Central memory CD8-positive, alpha-beta T cell (primary cell): ENCODE results near the gene CA9.

Experiments
- ATAC-seq: fragments of 150-1000 bp; cut with Tn5 transposase; replicated peaks from 2 replicates; pipeline ENCODE4 v1.10.0; 2022; ENCODE audit warnings: mild to moderate bottlenecking, moderate FRiP score, moderate number of reproducible peaks; ENCODE audit not compliant: poor library complexity, severe bottlenecking; ENCODE audit errors: extremely low read depth
- DNase-seq, 2 donors: peaks; one replicate each; pipeline ENCODE4 v3.0.0; 2021; ENCODE audit warnings: low spot score in 2 of 2
- H3K27ac Mint-ChIP-seq: one replicate; pipeline ENCODE4 v1.8.0; 2022; ENCODE audit warnings: low read depth, mild to moderate bottlenecking, moderate library complexity, mixed read lengths
- H3K27me3 Mint-ChIP-seq: one replicate; pipeline ENCODE4 v1.8.0; 2022; ENCODE audit warnings: mixed read lengths
- H3K36me3 Mint-ChIP-seq: one replicate; pipeline ENCODE4 v1.8.0; 2022; ENCODE audit warnings: mild to moderate bottlenecking, moderate library complexity, mixed read lengths; ENCODE audit not compliant: insufficient read depth
- H3K4me1 Mint-ChIP-seq: one replicate; pipeline ENCODE4 v1.8.0; 2022; ENCODE audit warnings: mixed read lengths
- H3K4me3 Mint-ChIP-seq: one replicate; pipeline ENCODE4 v1.8.0; 2022; ENCODE audit warnings: mild to moderate bottlenecking, moderate library complexity, mixed read lengths
- H3K9me3 Mint-ChIP-seq: one replicate; pipeline ENCODE4 v1.8.0; 2022; ENCODE audit warnings: mixed read lengths

CA9 gene

DNA sequence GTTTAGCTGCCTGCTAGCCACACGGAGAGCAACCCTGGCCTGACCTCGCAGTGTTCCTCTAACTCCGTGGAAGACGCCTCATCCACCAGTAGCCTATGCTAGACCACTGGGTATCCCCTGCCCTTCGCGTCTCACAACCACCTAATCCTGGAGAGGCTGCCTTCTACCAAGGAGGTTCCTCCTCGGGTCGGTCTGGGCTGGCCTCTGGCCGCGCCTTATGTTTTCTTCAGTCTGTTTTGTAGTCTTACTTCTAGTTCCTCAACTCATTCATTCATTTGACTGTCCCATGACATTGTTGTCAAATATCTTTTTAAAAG, 17.6 kb downstream of the CA9 start:
- Mint-ChIP-seq H3K27ac (peak overlapping the region; percentile 80), H3K9me3 (no peaks in the 10 kb centered on the region), H3K27me3 (no peaks in the 10 kb centered on the region), H3K4me1 (peaks cover 28% of the 10 kb centered on the region), H3K36me3 (peaks cover 4% of the 10 kb centered on the region), H3K4me3 (peak overlapping the region; percentile 85)
- no peak for DNase-seq
- no peak for ATAC-seq

DNA sequence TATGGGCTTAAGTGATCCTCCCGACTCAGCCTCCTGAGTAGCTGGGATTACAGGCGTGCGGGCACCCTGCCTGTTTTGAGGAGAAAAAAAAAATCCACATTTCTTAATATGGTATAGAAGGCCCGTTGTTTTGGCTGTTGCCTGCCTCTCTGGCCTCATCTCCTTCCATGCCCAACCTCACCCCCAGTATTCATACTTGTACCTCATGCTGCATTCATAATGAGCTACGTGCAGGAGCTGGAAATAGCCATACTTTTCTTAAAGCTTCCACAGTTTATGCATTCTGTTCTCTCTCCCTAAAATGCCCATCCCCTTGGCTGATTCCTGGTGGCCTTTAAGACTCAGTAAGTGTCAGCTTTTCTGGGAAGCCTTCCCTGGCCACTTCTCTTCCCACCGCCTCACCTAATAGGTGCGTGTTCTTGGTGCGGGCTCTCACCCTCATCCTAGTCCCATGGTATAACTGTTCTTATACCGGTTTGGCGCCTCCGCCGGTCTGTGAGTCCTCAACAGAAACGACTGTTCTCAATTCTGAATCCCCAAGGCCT, 18.1 kb downstream of the CA9 start:
- Mint-ChIP-seq H3K27me3 (no peaks in the 10 kb centered on the region), H3K9me3 (no peaks in the 10 kb centered on the region), H3K4me3 (peak overlapping the region; percentile 85), H3K27ac (peak overlapping the region; percentile 80), H3K4me1 (peaks cover 33% of the 10 kb centered on the region), H3K36me3 (peaks cover 5% of the 10 kb centered on the region)
- DNase-seq (no peak), ATAC-seq (no peak)

DNA sequence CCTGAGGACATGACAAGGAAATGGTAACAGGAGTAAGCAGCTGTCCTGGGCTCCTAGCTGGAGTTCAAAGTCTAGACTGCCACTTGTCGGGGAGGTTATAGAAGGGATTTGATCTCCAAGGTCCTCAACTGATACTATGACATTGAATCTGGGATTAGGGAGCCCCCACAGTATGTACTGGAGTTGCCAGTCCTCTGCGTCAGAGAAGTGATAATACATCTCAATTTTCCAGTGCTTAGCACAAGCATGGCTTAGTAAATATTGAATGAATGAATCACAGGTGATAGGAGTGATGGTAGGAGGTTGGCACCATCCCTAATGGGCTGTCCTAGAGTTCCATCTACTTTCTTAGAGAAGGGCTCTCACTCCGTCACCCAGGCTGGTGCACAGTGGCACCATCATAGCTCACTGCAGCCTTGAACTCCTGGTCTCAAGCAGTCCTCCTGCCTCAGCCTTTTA, 22.2 kb downstream of the CA9 start:
- no peak overlapping the region for H3K27ac Mint-ChIP-seq
- H3K4me1 Mint-ChIP-seq: peaks cover 29% of the 10 kb centered on the region
- H3K9me3 Mint-ChIP-seq: no peaks in the 10 kb centered on the region
- H3K36me3 Mint-ChIP-seq: peaks cover 11% of the 10 kb centered on the region
- DNase-seq (no peak), ATAC-seq (no peak)
- no peaks in the 10 kb centered on the region for H3K27me3 Mint-ChIP-seq
- no peak overlapping the region for H3K4me3 Mint-ChIP-seq

DNA sequence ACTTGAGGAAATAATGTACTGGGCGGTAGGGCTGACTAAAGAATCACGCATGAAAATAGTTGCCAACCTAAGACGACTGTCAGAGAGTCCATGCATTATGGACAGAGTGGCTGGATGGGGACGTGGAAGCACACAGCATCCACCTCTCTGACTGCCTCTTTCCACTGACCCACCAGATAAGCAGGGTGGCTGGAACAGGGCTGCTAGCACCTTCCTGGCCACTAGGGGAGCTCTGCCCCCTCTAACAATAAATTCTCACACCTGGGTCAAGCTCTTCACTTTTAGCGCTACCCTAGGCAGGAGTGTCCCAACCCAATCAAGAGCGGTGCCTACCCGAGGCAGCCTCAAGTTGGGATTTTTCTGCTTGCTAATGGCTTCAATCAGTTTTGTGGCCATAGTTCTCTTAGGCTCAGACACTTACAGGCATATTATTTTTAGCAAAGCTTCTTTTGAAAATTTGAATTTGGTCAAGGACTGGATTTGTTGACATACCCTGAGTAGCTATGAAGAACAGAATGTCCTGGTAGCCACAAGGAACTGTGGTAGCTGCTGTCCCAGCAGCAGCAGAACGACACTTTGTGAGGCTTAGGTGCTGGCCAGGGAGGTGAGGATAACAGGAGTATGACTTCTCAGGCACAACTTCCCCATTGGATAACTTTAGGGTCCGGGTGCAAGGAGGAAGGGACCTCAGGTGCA, 22.9 kb downstream of the CA9 start:
- no peaks in the 10 kb centered on the region for H3K27me3 Mint-ChIP-seq
- DNase-seq (peak; percentile 27 to 40), ATAC-seq (peak; percentile 72)
- H3K27ac Mint-ChIP-seq: no peak overlapping the region
- no peaks in the 10 kb centered on the region for H3K9me3 Mint-ChIP-seq
- H3K36me3 Mint-ChIP-seq: peaks cover 9% of the 10 kb centered on the region
- H3K4me1 Mint-ChIP-seq: peaks cover 22% of the 10 kb centered on the region
- no peak overlapping the region for H3K4me3 Mint-ChIP-seq

DNA sequence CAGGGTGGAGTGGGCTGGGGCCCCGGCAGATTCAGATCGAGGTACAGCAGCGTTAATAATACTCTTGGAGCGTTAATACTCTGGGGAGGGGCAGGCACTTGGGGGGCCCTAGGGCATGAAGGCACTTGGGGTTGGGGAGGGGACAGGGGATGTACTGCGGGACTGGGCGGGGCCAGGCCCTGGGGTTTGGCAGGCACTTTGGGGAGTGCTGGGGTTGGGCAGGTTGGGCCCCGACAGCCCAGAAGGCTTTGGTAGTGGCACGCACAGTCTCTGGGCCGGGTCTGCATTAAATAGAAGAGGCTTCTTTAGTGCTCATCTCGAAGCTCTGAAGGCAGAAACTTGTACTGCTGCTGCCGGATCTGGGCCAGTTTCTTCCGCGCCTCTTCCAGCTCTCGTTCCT, 23.8 kb downstream of the CA9 start:
- no peak for ATAC-seq
- H3K4me1 Mint-ChIP-seq: peaks cover 17% of the 10 kb centered on the region

DNA sequence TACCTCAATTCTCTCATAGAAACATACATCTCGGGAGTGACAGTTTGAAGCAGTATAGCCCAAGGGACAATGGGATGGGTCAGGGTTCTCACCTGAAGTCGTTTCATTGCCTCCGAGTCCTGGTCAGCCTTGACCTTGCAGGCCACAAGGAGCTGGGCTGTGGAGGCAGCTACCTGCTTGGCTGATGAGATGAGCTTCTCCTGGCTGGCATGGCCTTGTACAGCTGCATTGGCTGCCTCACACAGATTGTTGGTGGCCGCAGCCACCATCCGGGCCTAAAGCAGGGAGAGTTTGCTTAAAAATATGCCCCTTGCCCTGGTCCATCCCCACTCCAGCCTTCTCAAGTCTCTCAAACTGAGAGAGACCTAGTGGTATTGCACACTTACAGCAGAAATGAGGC, 24.5 kb downstream of the CA9 start:
- H3K36me3 Mint-ChIP-seq: peaks cover 19% of the 10 kb centered on the region
- H3K27me3 Mint-ChIP-seq: no peaks in the 10 kb centered on the region
- H3K9me3 Mint-ChIP-seq: no peaks in the 10 kb centered on the region
- ATAC-seq: no peak
- H3K4me3 Mint-ChIP-seq: no peak overlapping the region
- H3K27ac Mint-ChIP-seq: no peak overlapping the region
- peaks cover 17% of the 10 kb centered on the region for H3K4me1 Mint-ChIP-seq
- DNase-seq: no peak

More for the DNA sequence above, 23.8 kb downstream of the CA9 start:
- no peak for DNase-seq
- no peak overlapping the region for H3K27ac Mint-ChIP-seq
- H3K4me3 Mint-ChIP-seq: no peak overlapping the region
- no peaks in the 10 kb centered on the region for H3K27me3 Mint-ChIP-seq
- no peaks in the 10 kb centered on the region for H3K9me3 Mint-ChIP-seq
- H3K36me3 Mint-ChIP-seq: peaks cover 11% of the 10 kb centered on the region

DNA sequence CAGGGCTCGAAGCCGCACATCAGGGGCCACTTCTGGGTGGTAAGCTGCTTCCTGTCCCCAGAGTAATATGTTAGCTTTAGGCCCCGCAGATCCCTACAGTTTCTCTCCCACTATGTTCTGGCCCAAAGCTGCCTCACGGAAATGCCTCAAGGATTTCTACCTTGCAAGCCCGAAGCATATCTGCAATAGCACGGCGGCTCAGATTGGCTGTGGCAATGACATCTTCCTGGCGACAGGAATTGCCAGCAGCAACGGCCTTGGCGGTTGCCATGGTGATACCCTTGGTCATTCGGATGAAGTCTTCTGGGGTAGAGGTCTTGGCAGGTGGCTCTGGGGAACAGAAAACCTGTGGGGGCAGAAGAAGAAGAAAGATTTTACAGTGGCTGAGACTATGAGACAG, 26.3 kb downstream of the CA9 start:
- no peaks in the 10 kb centered on the region for H3K9me3 Mint-ChIP-seq
- H3K4me1 Mint-ChIP-seq: peaks cover 17% of the 10 kb centered on the region
- ATAC-seq (no peak), DNase-seq (no peak)
- H3K4me3 Mint-ChIP-seq: no peak overlapping the region
- H3K36me3 Mint-ChIP-seq: peaks cover 30% of the 10 kb centered on the region
- H3K27ac Mint-ChIP-seq: no peak overlapping the region
- no peaks in the 10 kb centered on the region for H3K27me3 Mint-ChIP-seq

DNA sequence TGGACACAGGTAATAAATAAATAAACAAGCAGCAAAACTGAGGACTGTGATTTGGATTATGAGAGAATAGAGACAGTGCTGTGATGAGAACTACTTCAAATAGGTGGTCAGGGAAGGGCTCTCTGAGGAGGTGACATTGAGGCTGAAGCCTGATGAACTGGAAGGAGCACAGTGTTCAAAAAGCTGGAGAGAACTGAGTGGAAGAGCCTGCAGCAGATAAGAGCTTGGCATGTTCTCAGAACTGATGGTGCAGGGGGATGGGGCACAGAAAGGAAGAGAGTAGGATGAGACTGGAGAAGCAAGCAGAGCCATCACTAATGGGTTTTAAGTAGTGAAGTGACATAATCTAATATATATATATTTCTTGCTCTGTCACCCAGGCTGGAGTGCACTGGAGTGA, 27.2 kb downstream of the CA9 start:
- Mint-ChIP-seq H3K9me3 (no peaks in the 10 kb centered on the region), H3K4me3 (no peak overlapping the region), H3K27ac (no peak overlapping the region), H3K36me3 (peaks cover 33% of the 10 kb centered on the region), H3K4me1 (peaks cover 17% of the 10 kb centered on the region), H3K27me3 (no peaks in the 10 kb centered on the region)
- ATAC-seq (no peak), DNase-seq (no peak)

DNA sequence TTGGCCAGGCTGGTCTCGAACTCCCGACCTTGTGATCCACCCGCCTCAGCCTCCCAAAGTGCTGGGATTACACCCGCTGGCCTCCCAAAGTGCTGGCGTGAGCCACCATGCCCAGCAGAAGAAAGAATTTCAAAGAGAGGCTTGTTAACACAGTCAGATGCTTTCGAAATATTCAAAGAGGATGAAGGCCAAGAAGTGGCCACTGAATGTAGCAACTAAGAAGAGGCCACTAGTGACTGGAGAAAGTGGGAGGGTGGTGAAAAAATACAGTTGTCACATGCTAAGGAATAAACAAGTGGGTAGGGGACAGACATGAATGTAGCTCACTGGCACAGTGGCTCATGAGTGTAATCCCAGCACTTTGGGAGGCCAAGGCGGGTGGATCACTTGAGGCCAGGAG, 29.0 kb downstream of the CA9 start:
- Mint-ChIP-seq H3K4me1 (peaks cover 8% of the 10 kb centered on the region), H3K27ac (peak overlapping the region; percentile 52), H3K27me3 (no peaks in the 10 kb centered on the region), H3K4me3 (no peak overlapping the region), H3K36me3 (peaks cover 42% of the 10 kb centered on the region), H3K9me3 (no peaks in the 10 kb centered on the region)
- DNase-seq (no peak), ATAC-seq (no peak)

DNA sequence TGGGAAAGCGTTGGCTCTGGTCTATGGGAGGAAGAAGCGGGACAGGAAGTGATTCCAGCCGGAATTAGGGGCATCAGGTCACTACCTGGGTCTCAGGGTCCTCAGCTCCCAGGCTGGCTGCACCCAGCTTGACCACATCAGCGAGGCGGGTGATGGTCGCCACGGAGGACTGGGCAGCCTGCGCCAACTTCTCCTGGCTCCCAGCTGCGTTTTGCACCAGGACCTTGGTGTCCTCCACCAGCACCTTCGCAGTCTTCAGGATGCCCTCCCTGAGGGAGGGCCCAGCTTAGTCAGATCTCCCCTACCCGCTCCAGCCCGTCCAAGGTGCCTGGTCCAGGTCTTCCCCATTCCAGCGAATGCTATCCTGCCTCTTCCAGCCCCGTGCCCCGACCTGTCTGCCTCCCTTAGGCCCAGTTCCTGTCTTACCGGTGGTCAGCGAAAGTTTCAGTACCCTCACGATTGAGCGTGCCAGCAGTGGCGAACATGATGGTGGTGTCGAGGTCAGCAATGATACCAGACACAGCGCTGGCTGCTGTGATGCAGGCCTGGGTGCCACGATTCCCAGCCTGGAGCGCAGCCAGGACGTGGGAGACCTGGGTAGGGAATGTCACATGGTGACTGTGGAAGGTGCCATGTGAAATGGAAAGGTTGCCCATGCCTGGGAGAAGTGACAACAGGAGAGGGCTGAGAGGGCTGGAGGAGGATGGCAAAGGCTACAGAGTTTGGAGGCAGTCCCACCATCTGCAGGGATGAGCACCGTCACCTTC, 30.4 kb downstream of the CA9 start:
- Mint-ChIP-seq H3K36me3 (peaks cover 51% of the 10 kb centered on the region), H3K9me3 (no peaks in the 10 kb centered on the region), H3K4me1 (peaks cover 14% of the 10 kb centered on the region), H3K27me3 (no peaks in the 10 kb centered on the region), H3K27ac (peak overlapping the region; percentile 54), H3K4me3 (no peak overlapping the region)
- DNase-seq (no peak), ATAC-seq (no peak)

DNA sequence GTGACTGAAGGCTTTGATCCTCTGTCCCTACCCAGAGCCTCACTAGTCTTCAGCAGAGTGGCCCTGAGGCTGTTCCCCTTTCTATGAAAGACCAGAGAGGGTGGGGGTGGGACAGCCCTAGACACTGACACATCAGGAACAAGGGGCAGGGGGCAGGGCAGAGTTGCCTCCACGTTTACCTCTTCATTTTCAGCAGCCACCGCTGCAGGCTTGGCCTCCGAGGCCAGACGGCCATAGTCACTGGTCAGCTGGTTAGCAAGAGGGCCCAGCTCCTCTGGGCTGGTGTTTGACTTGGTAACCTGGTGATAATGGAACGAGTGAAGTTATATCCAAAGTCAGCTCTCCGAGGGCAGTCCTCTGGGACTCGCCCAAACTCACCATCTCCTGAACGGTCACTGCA, 31.6 kb downstream of the CA9 start:
- H3K36me3 Mint-ChIP-seq: peaks cover 62% of the 10 kb centered on the region
- ATAC-seq: no peak
- no peak for DNase-seq
- no peak overlapping the region for H3K4me3 Mint-ChIP-seq
- no peaks in the 10 kb centered on the region for H3K9me3 Mint-ChIP-seq
- H3K27ac Mint-ChIP-seq: no peak overlapping the region
- peaks cover 15% of the 10 kb centered on the region for H3K4me1 Mint-ChIP-seq
- H3K27me3 Mint-ChIP-seq: no peaks in the 10 kb centered on the region

DNA sequence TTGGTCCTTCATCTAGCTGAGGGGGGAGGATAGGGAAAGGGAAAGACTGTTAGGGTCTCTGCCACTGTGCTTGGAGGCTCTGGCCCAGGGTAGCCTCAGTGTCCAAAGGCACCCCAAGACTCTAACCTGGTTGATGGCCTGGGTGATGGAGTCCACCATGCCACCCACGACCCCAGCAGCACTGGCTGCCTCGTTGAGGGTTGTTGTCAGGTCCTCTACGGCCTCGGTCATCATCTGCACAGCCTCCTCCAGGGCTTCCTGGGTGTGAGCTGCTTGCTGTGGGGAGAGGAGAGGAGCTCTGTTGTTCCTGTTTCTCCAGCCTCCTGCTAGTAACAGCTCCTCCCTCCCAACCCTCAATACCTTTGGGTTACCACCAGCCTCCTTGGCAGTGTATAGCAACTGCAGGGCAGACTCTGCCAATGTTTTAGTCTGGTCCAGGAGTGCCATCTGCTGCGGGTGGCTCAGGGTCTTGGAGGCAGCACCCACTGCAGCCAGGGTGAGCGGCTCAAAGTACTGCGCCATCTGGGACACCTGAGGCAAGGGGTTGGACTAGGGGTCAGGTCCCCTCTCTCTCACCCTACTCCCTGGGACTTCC, 32.2 kb downstream of the CA9 start:
- peaks cover 19% of the 10 kb centered on the region for H3K4me1 Mint-ChIP-seq
- ATAC-seq (no peak), DNase-seq (no peak)
- no peak overlapping the region for H3K4me3 Mint-ChIP-seq
- H3K36me3 Mint-ChIP-seq: peaks cover 68% of the 10 kb centered on the region
- no peak overlapping the region for H3K27ac Mint-ChIP-seq
- H3K9me3 Mint-ChIP-seq: no peaks in the 10 kb centered on the region
- no peaks in the 10 kb centered on the region for H3K27me3 Mint-ChIP-seq

DNA sequence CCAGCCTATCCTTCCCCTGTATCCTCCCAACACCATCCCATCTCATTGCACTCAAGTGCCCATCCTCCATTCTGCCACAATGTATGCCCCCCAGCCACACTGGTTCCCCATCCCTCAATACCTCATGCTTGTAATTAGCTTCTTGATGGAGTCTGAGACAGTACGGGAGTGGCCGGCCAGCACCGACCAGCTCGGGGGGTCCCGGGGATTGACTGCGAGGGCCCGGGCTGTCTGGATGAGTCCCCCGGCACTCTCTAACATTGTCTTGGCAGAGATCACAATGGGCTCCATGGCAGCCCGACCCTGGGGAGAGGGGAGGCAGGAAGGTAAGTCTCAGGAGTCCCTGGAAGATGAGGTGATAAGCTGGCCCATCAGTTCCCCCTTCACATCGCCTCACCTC, 33.2 kb downstream of the CA9 start:
- DNase-seq: no peak
- no peak for ATAC-seq
- H3K27ac Mint-ChIP-seq: no peak overlapping the region
- peaks cover 24% of the 10 kb centered on the region for H3K4me1 Mint-ChIP-seq
- peaks cover 77% of the 10 kb centered on the region for H3K36me3 Mint-ChIP-seq
- no peaks in the 10 kb centered on the region for H3K27me3 Mint-ChIP-seq
- no peaks in the 10 kb centered on the region for H3K9me3 Mint-ChIP-seq
- H3K4me3 Mint-ChIP-seq: no peak overlapping the region
